Osteocyte (in vitro differentiated cells): Measurements from ENCODE around the gene LMBR1. TPM values are rescaled to one million over a fixed set of nuclear protein-coding genes. Genes with fewer than 3 reads are reported as not detected.
"Not testable (repeated sequence)": the region's sequence is repeated elsewhere in the genome, so short reads cannot be mapped to it uniquely, and the experiment has no call there.

Experiments
- DNase-seq: peaks from one replicate; pipeline ENCODE4 v3.0.0; 2021; ENCODE audit warnings: mixed read lengths; ENCODE audit not compliant: unreplicated experiment; ENCODE audit errors: extremely low spot score
- H3K27ac Mint-ChIP-seq: one replicate; pipeline ENCODE4 v1.8.0; 2021; ENCODE audit warnings: mild to moderate bottlenecking, mixed read lengths; ENCODE audit not compliant: unreplicated experiment
- H3K27me3 Mint-ChIP-seq: one replicate; pipeline ENCODE4 v1.8.0; 2021; ENCODE audit warnings: mixed read lengths; ENCODE audit not compliant: unreplicated experiment
- H3K36me3 Mint-ChIP-seq: one replicate; pipeline ENCODE4 v1.8.0; 2021; ENCODE audit warnings: mixed read lengths; ENCODE audit not compliant: unreplicated experiment
- H3K4me1 Mint-ChIP-seq: one replicate; pipeline ENCODE4 v1.8.0; 2021; ENCODE audit warnings: mixed read lengths; ENCODE audit not compliant: unreplicated experiment
- H3K4me3 Mint-ChIP-seq: one replicate; pipeline ENCODE4 v1.8.0; 2021; ENCODE audit warnings: mild to moderate bottlenecking, moderate library complexity, mixed read lengths; ENCODE audit not compliant: unreplicated experiment
- H3K9me3 Mint-ChIP-seq: one replicate; pipeline ENCODE4 v1.8.0; 2021; ENCODE audit warnings: mixed read lengths; ENCODE audit not compliant: unreplicated experiment
- CTCF ChIP-seq: fragments of 200-600 bp; sonication (generic); IDR thresholded peaks from 2 replicates; pipeline ENCODE4 v1.5.0; 2021; ENCODE audit warnings: antibody characterized with exemption, mild to moderate bottlenecking, moderate library complexity
- total RNA-seq: library from RNA; stranded (reverse); gene quantifications from 2 replicates; pipeline ENCODE4 v1.2.1, GENCODE V29; 2021

Gene LMBR1
- total RNA-seq, 1 donor from 2014 or later = 55.8 TPM

GRCh38 chr7:156848979-156849378 is 44.0 kb downstream of the LMBR1 start:
- no peak for TF ChIP-seq CTCF
- DNase-seq = no peak
- Mint-ChIP-seq H3K9me3 (peaks cover 14% of the 10 kb centered on the region), H3K27ac (no peak overlapping the region), H3K27me3 (no peaks in the 10 kb centered on the region), H3K4me3 (no peak overlapping the region), H3K4me1 (peaks cover 9% of the 10 kb centered on the region), H3K36me3 (no peaks in the 10 kb centered on the region)

GRCh38 chr7:156845379-156846101 is 47.4 kb downstream of the LMBR1 start:
- Mint-ChIP-seq H3K9me3 (peaks cover 14% of the 10 kb centered on the region), H3K27ac (no peak overlapping the region), H3K36me3 (no peaks in the 10 kb centered on the region), H3K4me1 (peaks cover 5% of the 10 kb centered on the region), H3K27me3 (no peaks in the 10 kb centered on the region), H3K4me3 (no peak overlapping the region)
- TF ChIP-seq CTCF = no peak
- no peak for DNase-seq

- DNase-seq, H3K4me1 Mint-ChIP-seq, H3K36me3 Mint-ChIP-seq, H3K27me3 Mint-ChIP-seq, H3K27ac Mint-ChIP-seq, H3K9me3 Mint-ChIP-seq, H3K4me3 Mint-ChIP-seq: not testable (repeated sequence)
Measured at GRCh38 chr7:156843582-156843981, 49.4 kb downstream of the LMBR1 start.

- Mint-ChIP-seq H3K27ac (no peak overlapping the region), H3K4me1 (peaks cover 8% of the 10 kb centered on the region), H3K9me3 (peaks cover 5% of the 10 kb centered on the region), H3K4me3 (no peak overlapping the region), H3K27me3 (no peaks in the 10 kb centered on the region), H3K36me3 (no peaks in the 10 kb centered on the region)
- no peak for DNase-seq
- TF ChIP-seq CTCF = no peak
Measured at GRCh38 chr7:156843157-156843556, 49.8 kb downstream of the LMBR1 start.

- no peak for DNase-seq
- H3K27me3 Mint-ChIP-seq = no peaks in the 10 kb centered on the region
- H3K4me1 Mint-ChIP-seq = peaks cover 8% of the 10 kb centered on the region
- TF ChIP-seq CTCF = no peak
- H3K27ac Mint-ChIP-seq = no peak overlapping the region
- peaks cover under 1% of the 10 kb centered on the region for H3K9me3 Mint-ChIP-seq
- H3K4me3 Mint-ChIP-seq = no peak overlapping the region
- no peaks in the 10 kb centered on the region for H3K36me3 Mint-ChIP-seq
Measured at GRCh38 chr7:156842740-156843140, 50.2 kb downstream of the LMBR1 start.
